Suprapubic skin (tissue), 3 donors: Measurements from ENCODE around the gene RPTOR.

ENCODE experiments used
- CTCF ChIP-seq, 2 donors: fragments of 200-600 bp in 1 of 2; fragments of 450-650 bp in 1 of 2; sonication (generic) in 1 of 2; IDR thresholded peaks; one replicate each; pipeline ENCODE4 v1.5.1; 2016 to 2019; ENCODE audit warnings: antibody characterized with exemption in 2 of 2, mild to moderate bottlenecking in 1 of 2, moderate library complexity in 1 of 2
- POLR2A ChIP-seq, 2 donors: fragments of 450-650 bp; IDR thresholded peaks; one replicate each; pipeline ENCODE4 v1.6.1; 2017; ENCODE audit warnings: antibody characterized with exemption in 2 of 2, mild to moderate bottlenecking in 2 of 2, moderate library complexity in 2 of 2

DNA sequence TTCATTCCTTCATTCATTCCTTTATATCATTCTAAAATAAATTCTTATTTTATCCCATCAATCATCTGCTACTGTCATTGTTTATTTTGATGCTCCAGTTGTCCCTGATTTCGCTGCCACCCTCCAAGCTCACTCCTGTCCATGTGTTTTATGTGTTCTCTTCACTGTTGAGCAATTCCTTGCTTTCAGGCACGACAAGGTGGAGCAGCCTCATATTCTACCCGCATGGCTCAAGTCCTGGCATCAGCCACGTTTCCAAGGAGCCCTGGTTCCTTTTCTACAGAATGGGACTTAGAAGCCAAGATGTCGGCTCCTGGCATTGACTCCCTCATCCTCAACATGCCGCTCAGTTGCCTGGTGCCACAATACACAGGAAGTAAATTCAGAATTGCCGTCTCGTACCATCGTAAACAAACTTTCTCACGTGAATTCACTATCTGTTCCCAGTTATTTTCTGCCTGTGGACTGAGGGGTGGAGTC, 139.0 kb downstream of the RPTOR start:
- TF ChIP-seq CTCF (IDR thresholded peaks at IDR 0.05) (no peak), POLR2A (IDR thresholded peaks at IDR 0.05) (no peak)
